IPS-15b (cell line): ENCODE results near the gene ANP32A.
A peak's percentile ranks its signal among the peaks of the same experiment; 100 is the strongest.
"Not testable (repeated sequence)": the region's sequence is repeated elsewhere in the genome, so short reads cannot be mapped to it uniquely, and the experiment has no call there.

Experiments used
- H3K27me3 ChIP-seq: one replicate; pipeline ENCODE4 v1.6.1; 2013; ENCODE audit warnings: low read length; ENCODE audit not compliant: control insufficient read depth, insufficient read depth
- H3K36me3 ChIP-seq: one replicate; pipeline ENCODE4 v1.6.1; 2013; ENCODE audit warnings: low read length; ENCODE audit not compliant: control insufficient read depth, insufficient read depth
- H3K4me1 ChIP-seq: one replicate; pipeline ENCODE4 v1.6.1; 2013; ENCODE audit warnings: mild to moderate bottlenecking, low read length; ENCODE audit not compliant: control insufficient read depth, insufficient read depth
- H3K4me3 ChIP-seq: one replicate; pipeline ENCODE4 v1.5.1; 2013; ENCODE audit warnings: low read depth, low read length
- H3K9ac ChIP-seq: one replicate; pipeline ENCODE4 v1.6.1; 2013; ENCODE audit warnings: low read depth, mild to moderate bottlenecking, low read length
- H3K9me3 ChIP-seq: one replicate; pipeline ENCODE4 v1.6.1; 2013; ENCODE audit warnings: mild to moderate bottlenecking, low read length; ENCODE audit not compliant: control insufficient read depth, insufficient read depth

ANP32A gene

GRCh38 chr15:68820295-68821189 lies at the start of gene ANP32A:
TSS of gene ANP32A (minus strand) at chr15:68820895. CDS start at chr15:68820751, 144 bp downstream.
- H3K4me3 ChIP-seq: peak within 1 kb of the TSS; percentile 94
- no peaks in the 10 kb centered on the region for H3K9me3 ChIP-seq
- peaks cover 3% of the 10 kb centered on the region for H3K36me3 ChIP-seq
- peaks cover 30% of the 10 kb centered on the region for H3K27me3 ChIP-seq
- peak within 1 kb of the TSS; percentile 85 for H3K9ac ChIP-seq
- peaks cover 25% of the 10 kb centered on the region for H3K4me1 ChIP-seq

GRCh38 chr15:68868296-68868695 lies 47.6 kb upstream of the ANP32A start:
- Histone ChIP-seq H3K36me3 (no peaks in the 10 kb centered on the region), H3K9ac (no peak overlapping the region), H3K4me3 (no peak overlapping the region), H3K4me1 (no peaks in the 10 kb centered on the region), H3K27me3 (peaks cover 3% of the 10 kb centered on the region), H3K9me3 (no peaks in the 10 kb centered on the region)

- Histone ChIP-seq H3K4me3 (no peak overlapping the region), H3K36me3 (no peaks in the 10 kb centered on the region), H3K27me3 (peaks cover 3% of the 10 kb centered on the region), H3K4me1 (no peaks in the 10 kb centered on the region), H3K9ac (no peak overlapping the region), H3K9me3 (no peaks in the 10 kb centered on the region)
These were observed 41.7 kb upstream of the ANP32A start for GRCh38 chr15:68862415-68862814.

- H3K9ac ChIP-seq, H3K4me1 ChIP-seq, H3K27me3 ChIP-seq, H3K4me3 ChIP-seq, H3K36me3 ChIP-seq, H3K9me3 ChIP-seq: not testable (repeated sequence)
These were observed 38.0 kb upstream of the ANP32A start for GRCh38 chr15:68858666-68859065.

- H3K27me3 ChIP-seq, H3K9ac ChIP-seq, H3K4me3 ChIP-seq, H3K4me1 ChIP-seq, H3K36me3 ChIP-seq, H3K9me3 ChIP-seq: not testable (repeated sequence)
These were observed 36.7 kb upstream of the ANP32A start for GRCh38 chr15:68857443-68857842.

- no peaks in the 10 kb centered on the region for H3K36me3 ChIP-seq
- H3K4me3 ChIP-seq: no peak overlapping the region
- no peak overlapping the region for H3K9ac ChIP-seq
- no peaks in the 10 kb centered on the region for H3K9me3 ChIP-seq
- peaks cover 5% of the 10 kb centered on the region for H3K27me3 ChIP-seq
- no peaks in the 10 kb centered on the region for H3K4me1 ChIP-seq
These were observed 31.8 kb upstream of the ANP32A start for GRCh38 chr15:68852461-68852860.

GRCh38 chr15:68851971-68852370 lies 31.3 kb upstream of the ANP32A start:
- Histone ChIP-seq H3K9ac (no peak overlapping the region), H3K36me3 (no peaks in the 10 kb centered on the region), H3K9me3 (no peaks in the 10 kb centered on the region), H3K4me1 (no peaks in the 10 kb centered on the region), H3K4me3 (no peak overlapping the region), H3K27me3 (peaks cover 5% of the 10 kb centered on the region)

- no peak overlapping the region for H3K4me3 ChIP-seq
- H3K9ac ChIP-seq: no peak overlapping the region
- H3K27me3 ChIP-seq: peaks cover 5% of the 10 kb centered on the region
- no peaks in the 10 kb centered on the region for H3K36me3 ChIP-seq
- no peaks in the 10 kb centered on the region for H3K4me1 ChIP-seq
- H3K9me3 ChIP-seq: no peaks in the 10 kb centered on the region
These were observed 28.8 kb upstream of the ANP32A start for GRCh38 chr15:68849497-68849896.

- no peaks in the 10 kb centered on the region for H3K4me1 ChIP-seq
- no peaks in the 10 kb centered on the region for H3K36me3 ChIP-seq
- no peak overlapping the region for H3K9ac ChIP-seq
- H3K27me3 ChIP-seq: peaks cover 22% of the 10 kb centered on the region
- H3K4me3 ChIP-seq: no peak overlapping the region
- no peaks in the 10 kb centered on the region for H3K9me3 ChIP-seq
These were observed 26.2 kb upstream of the ANP32A start for GRCh38 chr15:68846851-68847439.

GRCh38 chr15:68844856-68845550 lies 24.3 kb upstream of the ANP32A start:
- no peaks in the 10 kb centered on the region for H3K36me3 ChIP-seq
- H3K4me1 ChIP-seq: no peaks in the 10 kb centered on the region
- peaks cover 24% of the 10 kb centered on the region for H3K27me3 ChIP-seq
- H3K4me3 ChIP-seq: no peak overlapping the region
- no peak overlapping the region for H3K9ac ChIP-seq
- no peaks in the 10 kb centered on the region for H3K9me3 ChIP-seq

- Histone ChIP-seq H3K9me3 (no peaks in the 10 kb centered on the region), H3K36me3 (no peaks in the 10 kb centered on the region), H3K4me1 (no peaks in the 10 kb centered on the region), H3K27me3 (peaks cover 24% of the 10 kb centered on the region), H3K4me3 (peak overlapping the region; percentile 73), H3K9ac (no peak overlapping the region)
These were observed 23.0 kb upstream of the ANP32A start for GRCh38 chr15:68843425-68844311.
